ENCODE measurements around the gene UNC5C.

UNC5C gene

DNA sequence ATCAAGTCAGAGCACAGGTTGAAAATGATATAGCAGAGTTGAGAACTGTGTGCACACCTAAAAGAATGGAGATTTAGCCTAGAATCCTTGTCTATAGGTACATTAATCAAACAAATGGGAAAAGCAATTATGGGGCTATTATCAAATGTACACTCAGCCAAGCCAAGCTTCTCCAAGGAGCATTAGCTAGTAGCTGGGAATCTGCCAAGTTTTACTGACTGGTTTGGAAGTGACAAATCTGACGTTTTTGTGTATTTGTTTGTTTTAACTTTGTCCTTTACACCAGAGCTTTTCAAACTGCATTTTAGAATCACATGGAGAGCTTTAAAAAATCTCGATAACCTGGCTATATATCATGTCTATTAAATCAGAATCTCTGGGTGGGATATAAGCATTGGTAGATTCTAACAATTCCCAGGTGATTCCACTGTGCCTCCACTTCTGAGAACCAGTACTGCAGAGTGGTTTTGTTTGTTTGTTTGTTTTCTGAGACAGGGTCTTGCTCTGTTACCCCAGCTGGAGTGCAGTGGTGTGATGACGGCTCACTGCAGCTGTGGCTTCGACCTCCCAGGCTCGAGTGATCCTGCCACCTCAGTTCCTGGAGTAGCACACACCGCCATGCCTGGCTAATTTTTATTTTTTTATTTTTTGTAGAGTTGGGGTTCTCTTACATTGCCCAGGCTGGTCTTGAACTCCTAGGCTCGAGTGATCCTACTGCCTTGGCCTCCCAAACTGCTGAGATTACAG lies 279.8 kb downstream of the UNC5C start:
- Histone ChIP-seq H3K27me3 (ENCODE audit: insufficient read depth, low read depth) (no peaks in the 10 kb centered on the region), H3K36me3 (ENCODE audit: insufficient read depth) (no peaks in the 10 kb centered on the region), H3K27ac (no peak overlapping the region), H4K20me1 (ENCODE audit: insufficient read depth) (no peaks in the 10 kb centered on the region), H2AFZ (ENCODE audit: low read depth) (no peak overlapping the region), H3K4me3 (IDR thresholded peaks at IDR 0.05; ENCODE audit: insufficient read depth, low read depth, low read length) (no peak overlapping the region), H3K79me2 (ENCODE audit: insufficient read depth, low read depth) (no peaks in the 10 kb centered on the region), H3K9ac (no peak overlapping the region), H3K4me1 (ENCODE audit: low read depth, poor library complexity, severe bottlenecking) (no peaks in the 10 kb centered on the region), H3K4me2 (no peak overlapping the region)
- no peak for TF ChIP-seq CTCF (conservative IDR thresholded peaks at IDR 0.05; ENCODE audit: low read depth, low read length)

DNA sequence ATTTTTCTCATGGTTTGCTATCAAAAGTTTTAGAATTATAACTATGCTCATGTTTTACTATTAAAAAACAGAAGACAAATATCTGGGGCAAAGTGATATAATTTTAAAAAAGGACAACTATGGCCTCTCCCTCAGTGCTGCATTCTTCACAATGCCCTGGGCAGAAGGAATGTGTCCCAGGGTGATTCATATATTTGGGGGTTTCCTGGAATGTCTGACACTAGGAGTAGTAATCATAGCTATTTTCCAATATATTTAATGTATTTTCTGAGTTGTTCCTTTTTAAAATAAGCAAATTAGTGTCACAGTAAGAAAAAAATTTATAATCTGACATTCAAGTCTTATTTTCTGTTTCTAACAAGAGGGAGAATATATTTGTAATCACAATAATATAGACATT lies 281.7 kb downstream of the UNC5C start:
- Histone ChIP-seq H3K79me2 (ENCODE audit: insufficient read depth, low read depth) (no peaks in the 10 kb centered on the region), H4K20me1 (ENCODE audit: insufficient read depth) (no peaks in the 10 kb centered on the region), H3K36me3 (ENCODE audit: insufficient read depth) (no peaks in the 10 kb centered on the region), H2AFZ (ENCODE audit: low read depth) (no peak overlapping the region), H3K4me1 (ENCODE audit: low read depth, poor library complexity, severe bottlenecking) (no peaks in the 10 kb centered on the region), H3K27ac (no peak overlapping the region), H3K4me3 (IDR thresholded peaks at IDR 0.05; ENCODE audit: insufficient read depth, low read depth, low read length) (no peak overlapping the region), H3K27me3 (ENCODE audit: insufficient read depth, low read depth) (no peaks in the 10 kb centered on the region), H3K9ac (no peak overlapping the region), H3K4me2 (no peak overlapping the region)
- no peak for TF ChIP-seq CTCF (conservative IDR thresholded peaks at IDR 0.05; ENCODE audit: low read depth, low read length)

- no peak overlapping the region for H3K4me3 ChIP-seq (IDR thresholded peaks at IDR 0.05; ENCODE audit: insufficient read depth, low read depth, low read length)
- no peaks in the 10 kb centered on the region for H3K27me3 ChIP-seq (ENCODE audit: insufficient read depth, low read depth)
- H3K9ac ChIP-seq: no peak overlapping the region
- no peaks in the 10 kb centered on the region for H3K36me3 ChIP-seq (ENCODE audit: insufficient read depth)
- no peaks in the 10 kb centered on the region for H3K4me1 ChIP-seq (ENCODE audit: low read depth, poor library complexity, severe bottlenecking)
- no peak overlapping the region for H2AFZ ChIP-seq (ENCODE audit: low read depth)
- no peak overlapping the region for H3K4me2 ChIP-seq
- H3K79me2 ChIP-seq (ENCODE audit: insufficient read depth, low read depth): no peaks in the 10 kb centered on the region
- no peak overlapping the region for H3K27ac ChIP-seq
- no peak for TF ChIP-seq CTCF (conservative IDR thresholded peaks at IDR 0.05; ENCODE audit: low read depth, low read length)
- no peaks in the 10 kb centered on the region for H4K20me1 ChIP-seq (ENCODE audit: insufficient read depth)
These were observed 282.7 kb downstream of the UNC5C start for GRCh38 chr4:95265814-95266740.

DNA sequence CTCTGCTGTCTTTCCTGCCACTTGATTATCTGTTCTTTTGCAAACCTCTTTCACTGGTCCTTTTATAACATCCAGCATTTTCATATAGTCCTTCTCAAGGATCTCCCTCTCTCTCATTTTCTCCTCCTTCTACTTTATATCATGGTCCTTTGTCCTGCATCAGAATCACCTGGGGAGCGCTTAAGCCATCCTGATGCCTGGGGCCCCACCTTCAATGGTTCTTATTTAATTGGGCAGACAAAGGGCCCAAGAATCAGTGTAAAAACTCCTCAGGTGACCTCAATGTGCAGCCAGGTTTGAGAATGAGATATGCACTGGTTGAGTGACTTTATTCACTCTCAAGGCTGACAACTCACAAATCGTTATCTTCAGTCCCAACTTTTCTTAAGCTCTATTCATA lies 283.9 kb downstream of the UNC5C start:
- Histone ChIP-seq H3K4me1 (ENCODE audit: low read depth, poor library complexity, severe bottlenecking) (no peaks in the 10 kb centered on the region), H3K27ac (no peak overlapping the region), H3K79me2 (ENCODE audit: insufficient read depth, low read depth) (no peaks in the 10 kb centered on the region), H3K4me3 (IDR thresholded peaks at IDR 0.05; ENCODE audit: insufficient read depth, low read depth, low read length) (no peak overlapping the region), H3K27me3 (ENCODE audit: insufficient read depth, low read depth) (no peaks in the 10 kb centered on the region), H4K20me1 (ENCODE audit: insufficient read depth) (no peaks in the 10 kb centered on the region), H2AFZ (ENCODE audit: low read depth) (no peak overlapping the region), H3K4me2 (no peak overlapping the region), H3K9ac (no peak overlapping the region), H3K36me3 (ENCODE audit: insufficient read depth) (no peaks in the 10 kb centered on the region)
- TF ChIP-seq CTCF (conservative IDR thresholded peaks at IDR 0.05; ENCODE audit: low read depth, low read length): no peak
